Measurements from ENCODE around the gene MYO3B. TPM values are rescaled to one million over a fixed set of nuclear protein-coding genes. Genes with fewer than 3 reads are reported as not detected.
"Not testable (repeated sequence)": the region's sequence is repeated elsewhere in the genome, so short reads cannot be mapped to it uniquely, and the experiment has no call there.

The MYO3B gene
- total RNA-seq, 1 donor from 2014 or later: 1.5 TPM

DNA sequence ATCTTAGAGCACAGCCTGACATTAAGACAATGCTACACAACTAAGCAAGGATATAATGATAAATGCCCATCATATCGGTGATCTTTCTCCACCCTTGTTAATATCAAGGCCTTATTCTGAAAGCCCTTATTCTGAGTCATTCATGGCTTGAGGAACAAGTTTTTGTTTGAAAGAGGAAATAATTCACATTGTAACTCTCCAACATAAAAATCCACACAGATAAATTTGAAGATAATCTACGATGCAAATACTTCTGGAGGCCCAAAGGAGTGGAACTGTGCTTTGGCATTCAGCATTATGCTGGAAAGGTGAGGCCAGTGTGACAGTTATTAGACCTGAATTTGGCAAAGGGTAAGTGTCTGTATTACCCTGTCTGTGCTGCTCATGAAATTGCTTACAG is 227.4 kb downstream of the MYO3B start:
- Mint-ChIP-seq H3K9me3 (no peaks in the 10 kb centered on the region), H3K4me1 (peaks cover 5% of the 10 kb centered on the region), H3K27ac (no peak overlapping the region), H3K27me3 (peaks cover 34% of the 10 kb centered on the region), H3K36me3 (ENCODE audit: low read depth) (no peaks in the 10 kb centered on the region), H3K4me3 (no peak overlapping the region)
- intact Hi-C loops (cut with micrococcal nuclease): no loop called here
- DNase-seq: no peak

DNA sequence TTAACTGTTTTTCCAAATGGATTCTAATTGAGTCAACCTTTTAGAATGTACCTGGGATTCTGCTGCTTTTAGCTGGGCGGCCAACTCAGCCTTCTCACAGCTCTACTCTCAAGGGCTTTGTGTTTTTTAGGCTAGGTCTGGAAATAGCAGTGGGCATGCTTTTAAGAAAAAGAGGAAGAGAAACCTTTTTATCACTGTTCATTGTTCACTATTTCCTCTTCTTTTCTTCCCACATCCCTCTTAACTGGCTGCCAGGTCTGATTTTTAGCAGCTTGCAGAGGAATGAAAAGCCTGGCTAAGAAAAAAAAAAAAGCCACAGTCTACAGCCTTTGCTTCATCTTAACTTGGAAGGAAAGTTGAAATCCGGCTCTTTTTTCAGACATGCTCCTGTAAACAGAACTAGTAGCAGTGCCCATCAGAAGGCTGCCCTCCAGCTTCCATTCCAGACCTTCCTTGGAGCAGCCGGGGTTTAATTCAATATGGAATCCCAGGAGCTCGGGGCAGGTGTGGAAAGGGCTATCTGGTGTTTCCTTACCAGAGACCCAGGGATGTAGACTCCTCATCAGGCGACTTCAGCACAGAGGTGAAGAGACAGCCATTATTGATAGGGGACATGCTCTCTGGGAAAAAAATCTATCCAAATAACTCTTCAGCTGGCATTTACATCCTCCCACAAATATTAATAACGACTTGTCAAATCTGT is 230.7 kb downstream of the MYO3B start:
- peaks cover 31% of the 10 kb centered on the region for H3K27me3 Mint-ChIP-seq

DNA sequence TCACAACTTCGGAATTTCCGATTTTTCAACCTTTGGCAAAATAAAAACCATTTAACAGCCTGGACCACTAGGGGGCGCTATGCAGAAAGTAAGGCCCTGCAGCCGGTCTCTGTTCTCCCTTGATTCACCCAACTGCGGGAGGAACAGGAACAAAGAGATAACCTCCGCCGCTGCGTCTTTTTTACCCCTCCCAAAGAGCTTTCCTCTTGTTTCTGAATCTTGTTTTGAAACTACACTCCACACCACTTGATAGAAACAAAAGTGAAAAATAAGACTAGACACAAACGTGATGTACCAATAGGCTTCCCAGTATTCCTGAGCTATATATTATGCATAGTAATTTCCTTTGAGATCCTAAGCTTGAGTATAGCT is 231.2 kb downstream of the MYO3B start:
- H3K27me3 Mint-ChIP-seq: peaks cover 30% of the 10 kb centered on the region
- H3K27ac Mint-ChIP-seq: no peak overlapping the region
- H3K36me3 Mint-ChIP-seq (ENCODE audit: low read depth): no peaks in the 10 kb centered on the region
- H3K9me3 Mint-ChIP-seq: no peaks in the 10 kb centered on the region
- intact Hi-C loops (cut with micrococcal nuclease): loop anchor here (1.0 kb wide), 1 partner anchor 407 kb away; the partner anchor contains the start of gene GAD1
- H3K4me3 Mint-ChIP-seq: peak overlapping the region; percentile 65
- H3K4me1 Mint-ChIP-seq: peaks cover 7% of the 10 kb centered on the region
- peak; percentile 92 for DNase-seq

More for the DNA sequence above, 230.7 kb downstream of the MYO3B start:
- Mint-ChIP-seq H3K27ac (no peak overlapping the region), H3K4me1 (peaks cover 7% of the 10 kb centered on the region), H3K36me3 (ENCODE audit: low read depth) (no peaks in the 10 kb centered on the region), H3K9me3 (no peaks in the 10 kb centered on the region), H3K4me3 (peak overlapping the region; percentile 65)
- DNase-seq: no peak
- intact Hi-C loops (cut with micrococcal nuclease): loop anchor here (1.0 kb wide), 1 partner anchor 408 kb away; the partner anchor contains the start of gene GAD1

DNA sequence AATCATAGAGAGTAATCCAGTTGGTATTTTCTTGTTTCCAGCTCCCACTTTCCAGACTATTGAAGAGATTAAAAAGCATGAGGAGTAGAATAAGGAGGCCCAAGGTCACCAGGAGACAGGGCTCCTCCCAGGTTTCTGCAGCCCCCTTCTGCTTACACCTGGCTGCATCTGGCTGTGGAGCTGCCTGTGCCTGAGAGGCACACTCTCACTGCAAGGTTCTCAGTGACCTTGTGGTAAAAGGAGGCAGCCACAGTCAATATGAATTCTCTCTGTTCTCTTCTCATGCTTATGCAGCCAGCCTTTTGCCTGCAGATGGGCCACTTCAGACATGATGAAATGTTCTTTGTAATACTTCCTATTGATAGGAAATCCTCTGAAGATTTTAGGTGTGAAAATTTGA is 233.7 kb downstream of the MYO3B start:
- Mint-ChIP-seq H3K4me1 (peaks cover 7% of the 10 kb centered on the region), H3K27ac (no peak overlapping the region), H3K9me3 (no peaks in the 10 kb centered on the region), H3K27me3 (peaks cover 28% of the 10 kb centered on the region), H3K4me3 (no peak overlapping the region), H3K36me3 (ENCODE audit: low read depth) (no peaks in the 10 kb centered on the region)
- DNase-seq: no peak
- intact Hi-C loops (cut with micrococcal nuclease): no loop called here

DNA sequence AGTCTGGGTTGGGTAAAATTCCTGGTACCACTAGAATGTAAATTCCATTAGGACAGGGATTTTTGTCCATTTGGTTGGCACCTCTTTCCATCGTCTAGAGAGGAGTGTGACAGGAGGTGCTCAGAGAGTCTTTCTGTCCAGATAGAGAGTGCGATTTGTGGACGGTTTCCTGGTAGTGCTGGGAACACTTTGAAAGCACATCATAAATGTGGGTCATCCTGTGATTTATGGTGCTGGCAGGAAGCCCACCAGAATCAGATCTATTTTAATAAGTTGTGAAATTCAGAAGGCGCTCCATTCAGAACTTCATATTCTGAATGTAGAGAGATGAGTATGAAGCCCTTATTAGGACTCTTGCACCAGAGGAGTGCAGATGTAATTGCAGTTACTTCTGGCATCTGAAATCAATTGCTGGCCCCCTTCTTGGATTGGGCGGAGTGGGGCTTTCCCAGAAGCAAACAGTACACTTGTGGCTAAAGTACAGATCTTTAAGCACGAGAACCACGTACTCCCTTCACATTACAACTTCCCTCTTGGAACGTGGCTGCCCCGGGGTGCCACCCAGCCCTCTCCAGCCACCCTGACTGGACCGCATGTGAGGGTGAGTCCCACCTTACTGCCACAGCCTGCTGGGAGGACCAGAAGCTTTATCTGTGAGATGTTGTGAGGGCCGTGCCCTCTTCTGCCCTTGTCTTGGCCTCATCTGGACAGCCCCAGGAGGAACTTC is 243.2 kb downstream of the MYO3B start:
- Mint-ChIP-seq H3K4me3 (no peak overlapping the region), H3K27me3 (peaks cover 13% of the 10 kb centered on the region), H3K36me3 (ENCODE audit: low read depth) (no peaks in the 10 kb centered on the region), H3K27ac (no peak overlapping the region), H3K9me3 (no peaks in the 10 kb centered on the region), H3K4me1 (no peaks in the 10 kb centered on the region)
- DNase-seq: no peak
- intact Hi-C loops (cut with micrococcal nuclease): no loop called here

DNA sequence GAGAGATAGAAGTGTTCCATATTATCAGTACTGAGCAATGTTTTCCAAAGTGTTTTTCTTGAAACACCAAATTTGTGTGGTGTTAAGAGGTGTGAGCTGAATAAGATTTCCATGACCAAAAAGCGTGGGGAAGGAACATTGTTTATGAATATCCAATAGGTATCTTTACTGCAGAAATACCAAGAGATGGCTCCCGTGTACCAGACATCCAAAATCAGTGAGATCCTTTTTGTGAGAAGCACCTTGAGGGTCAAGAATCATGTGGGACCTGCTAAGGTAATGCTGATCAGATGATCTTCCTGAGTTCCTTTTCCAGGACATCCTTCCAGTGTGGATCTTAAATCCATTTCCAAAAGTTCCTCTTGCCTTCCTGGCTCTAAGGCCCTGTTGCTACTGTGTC is 246.0 kb downstream of the MYO3B start:
- no peak overlapping the region for H3K4me3 Mint-ChIP-seq
- intact Hi-C loops (cut with micrococcal nuclease): no loop called here
- no peaks in the 10 kb centered on the region for H3K9me3 Mint-ChIP-seq
- no peak for DNase-seq
- H3K36me3 Mint-ChIP-seq (ENCODE audit: low read depth): no peaks in the 10 kb centered on the region
- no peak overlapping the region for H3K27ac Mint-ChIP-seq
- H3K4me1 Mint-ChIP-seq: no peaks in the 10 kb centered on the region
- peaks cover 13% of the 10 kb centered on the region for H3K27me3 Mint-ChIP-seq

DNA sequence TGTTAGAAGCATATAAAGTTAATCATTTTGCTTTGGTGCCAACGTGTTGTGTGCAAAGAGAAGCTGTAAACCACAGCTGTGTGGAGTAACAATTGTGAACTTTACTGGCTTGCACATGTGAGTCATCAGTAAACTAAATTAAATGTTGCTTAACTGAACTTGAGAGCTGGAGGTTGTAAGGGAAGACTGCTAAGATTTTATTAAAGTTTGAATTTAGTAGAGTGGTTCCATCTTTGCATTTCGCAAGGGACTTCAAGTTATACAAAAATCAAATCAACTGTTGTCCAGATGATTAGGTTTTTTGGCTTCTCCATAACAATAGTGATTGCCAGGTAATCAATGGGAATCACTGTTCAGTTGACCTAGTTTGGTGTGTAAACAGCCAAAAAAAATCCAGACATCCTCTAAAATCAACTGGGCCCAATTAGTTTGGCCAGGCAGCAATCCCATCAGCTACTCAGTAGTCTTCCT is 247.4 kb downstream of the MYO3B start:
- no peak for DNase-seq
- H3K27ac Mint-ChIP-seq: no peak overlapping the region
- H3K36me3 Mint-ChIP-seq (ENCODE audit: low read depth): no peaks in the 10 kb centered on the region
- intact Hi-C loops (cut with micrococcal nuclease): no loop called here
- H3K4me1 Mint-ChIP-seq: no peaks in the 10 kb centered on the region
- no peak overlapping the region for H3K4me3 Mint-ChIP-seq
- peaks cover 18% of the 10 kb centered on the region for H3K27me3 Mint-ChIP-seq
- no peaks in the 10 kb centered on the region for H3K9me3 Mint-ChIP-seq

DNA sequence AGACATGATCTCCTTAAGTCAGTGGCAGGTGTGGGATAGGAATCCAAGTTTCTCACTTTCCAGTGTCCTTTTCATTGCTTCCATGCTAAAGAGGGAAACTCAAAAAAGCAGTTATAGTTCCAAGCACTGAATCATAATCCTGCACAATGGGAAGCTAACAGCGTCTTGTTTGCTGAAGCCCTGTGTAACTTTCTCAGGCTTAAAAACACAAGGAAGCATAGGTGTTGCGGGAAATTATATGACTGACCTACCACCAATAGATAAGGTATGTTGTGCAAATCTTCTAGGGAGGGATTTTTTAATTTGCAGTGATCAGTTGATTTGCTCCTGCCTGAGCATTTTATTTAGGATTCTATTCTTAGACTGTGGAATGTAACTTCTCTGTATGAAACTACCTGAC is 250.9 kb downstream of the MYO3B start:
- no peak overlapping the region for H3K4me3 Mint-ChIP-seq
- no peaks in the 10 kb centered on the region for H3K4me1 Mint-ChIP-seq
- peaks cover 22% of the 10 kb centered on the region for H3K27me3 Mint-ChIP-seq
- H3K27ac Mint-ChIP-seq: no peak overlapping the region
- intact Hi-C loops (cut with micrococcal nuclease): no loop called here
- H3K9me3 Mint-ChIP-seq: no peaks in the 10 kb centered on the region
- H3K36me3 Mint-ChIP-seq (ENCODE audit: low read depth): no peaks in the 10 kb centered on the region
- no peak for DNase-seq

DNA sequence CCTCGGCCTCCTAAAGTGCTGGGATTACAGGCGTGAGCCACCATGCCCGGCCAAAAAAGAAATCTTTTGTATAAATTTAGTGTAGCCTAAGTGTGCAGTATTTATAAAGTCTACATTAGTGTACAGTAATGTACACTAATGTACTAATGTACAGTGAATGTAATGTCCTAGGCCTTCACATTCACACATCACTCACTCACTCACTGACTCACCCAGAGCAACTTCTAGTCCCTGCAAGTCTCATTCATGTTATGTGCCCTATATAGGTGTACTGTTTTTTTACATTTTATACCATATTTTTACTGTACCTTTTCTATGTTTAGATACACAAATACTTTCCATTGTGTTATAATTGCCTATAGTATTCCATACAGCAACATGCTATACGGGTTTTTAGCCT is 254.9 kb downstream of the MYO3B start:
- no peak for DNase-seq
- intact Hi-C loops (cut with micrococcal nuclease): no loop called here
- Mint-ChIP-seq H3K4me1 (peaks cover 12% of the 10 kb centered on the region), H3K9me3 (peaks cover 3% of the 10 kb centered on the region), H3K4me3 (no peak overlapping the region), H3K27ac (no peak overlapping the region), H3K36me3 (ENCODE audit: low read depth) (no peaks in the 10 kb centered on the region), H3K27me3 (peaks cover 45% of the 10 kb centered on the region)

DNA sequence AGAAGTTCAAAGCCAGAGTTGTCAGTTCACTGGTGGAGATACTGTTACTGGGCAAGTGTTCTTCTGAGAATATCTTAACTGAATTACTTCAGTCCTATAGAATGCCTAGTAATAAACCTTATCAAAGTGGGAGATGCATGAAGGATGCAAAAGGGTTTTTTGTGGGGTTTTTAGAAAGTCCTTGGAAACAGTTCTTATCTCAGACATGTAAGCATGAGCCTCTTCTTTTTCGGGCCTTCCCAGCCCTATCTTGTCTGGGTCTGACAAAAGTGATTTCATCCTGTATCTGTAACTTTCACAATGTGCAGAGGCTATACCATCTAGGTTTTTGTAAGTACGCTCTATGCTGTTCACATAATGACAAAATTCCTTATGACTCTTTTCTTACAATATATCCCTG is 255.5 kb downstream of the MYO3B start:
- Mint-ChIP-seq H3K9me3 (peaks cover 3% of the 10 kb centered on the region), H3K4me3 (no peak overlapping the region), H3K4me1 (peaks cover 12% of the 10 kb centered on the region), H3K36me3 (ENCODE audit: low read depth) (no peaks in the 10 kb centered on the region), H3K27me3 (peaks cover 50% of the 10 kb centered on the region), H3K27ac (no peak overlapping the region)
- intact Hi-C loops (cut with micrococcal nuclease): no loop called here
- no peak for DNase-seq

DNA sequence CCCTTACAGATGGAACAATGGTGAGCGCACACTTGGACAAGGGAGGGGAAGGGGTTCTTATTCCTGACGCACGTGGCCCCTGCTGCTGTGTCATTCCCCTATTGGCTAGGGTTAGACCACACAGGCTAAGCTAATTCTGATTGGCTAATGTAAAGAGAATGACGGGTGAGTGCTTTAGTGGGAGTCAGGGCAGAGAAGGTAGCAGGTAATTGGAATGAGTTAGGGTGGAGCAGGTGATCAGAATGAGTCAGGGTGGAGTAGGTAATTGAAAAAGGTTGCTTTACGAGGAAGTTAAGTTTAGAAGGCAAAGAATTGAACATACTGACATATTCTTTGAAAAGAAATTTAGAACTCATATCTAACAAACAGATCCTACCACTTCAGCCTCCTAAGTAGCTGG is 256.4 kb downstream of the MYO3B start:
- H3K9me3 Mint-ChIP-seq; H3K27ac Mint-ChIP-seq; H3K36me3 Mint-ChIP-seq (ENCODE audit: low read depth); H3K4me3 Mint-ChIP-seq; DNase-seq; intact Hi-C loops (cut with micrococcal nuclease): not testable (repeated sequence)
- Mint-ChIP-seq H3K4me1 (peaks cover 12% of the 10 kb centered on the region), H3K27me3 (peaks cover 46% of the 10 kb centered on the region)

DNA sequence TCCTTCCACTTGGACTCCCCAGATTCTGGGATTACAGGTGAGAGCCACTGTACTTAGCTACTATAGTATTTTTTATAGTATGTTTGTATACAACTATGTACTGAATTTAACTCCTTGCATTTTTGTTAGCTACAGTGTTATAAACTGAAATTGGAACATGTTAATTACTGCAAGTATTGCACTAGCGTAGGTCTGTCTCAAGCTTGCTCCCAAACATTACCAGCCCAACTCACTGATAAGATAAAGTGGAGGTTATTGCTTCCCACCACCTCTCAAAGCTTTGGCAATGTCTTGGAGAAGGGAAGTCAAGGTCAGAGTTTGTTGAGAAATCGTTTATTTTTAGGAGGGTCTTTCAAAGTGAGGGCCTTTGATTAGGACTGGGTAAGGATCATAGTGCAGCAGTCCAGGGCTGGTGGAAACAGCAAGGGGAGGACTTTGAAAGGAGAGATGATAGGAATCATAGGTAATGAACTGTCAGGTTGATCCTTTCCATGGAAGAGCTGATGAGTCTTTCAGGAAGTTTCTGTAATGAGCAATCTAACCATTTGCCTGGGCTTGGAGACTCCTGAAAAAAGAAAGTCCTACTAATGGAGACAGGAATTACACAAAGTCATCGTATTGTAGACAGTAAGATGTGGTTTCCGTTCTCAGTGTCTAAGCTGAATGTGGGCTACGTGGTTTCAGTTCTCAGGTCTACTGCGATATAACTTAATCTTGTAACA is 257.1 kb downstream of the MYO3B start:
- Mint-ChIP-seq H3K36me3 (ENCODE audit: low read depth) (no peaks in the 10 kb centered on the region), H3K27me3 (peaks cover 43% of the 10 kb centered on the region), H3K27ac (no peak overlapping the region), H3K4me1 (peaks cover 12% of the 10 kb centered on the region), H3K9me3 (peaks cover 3% of the 10 kb centered on the region), H3K4me3 (peak overlapping the region; percentile 28)
- peak; percentile 66 for DNase-seq
- intact Hi-C loops (cut with micrococcal nuclease): no loop called here

DNA sequence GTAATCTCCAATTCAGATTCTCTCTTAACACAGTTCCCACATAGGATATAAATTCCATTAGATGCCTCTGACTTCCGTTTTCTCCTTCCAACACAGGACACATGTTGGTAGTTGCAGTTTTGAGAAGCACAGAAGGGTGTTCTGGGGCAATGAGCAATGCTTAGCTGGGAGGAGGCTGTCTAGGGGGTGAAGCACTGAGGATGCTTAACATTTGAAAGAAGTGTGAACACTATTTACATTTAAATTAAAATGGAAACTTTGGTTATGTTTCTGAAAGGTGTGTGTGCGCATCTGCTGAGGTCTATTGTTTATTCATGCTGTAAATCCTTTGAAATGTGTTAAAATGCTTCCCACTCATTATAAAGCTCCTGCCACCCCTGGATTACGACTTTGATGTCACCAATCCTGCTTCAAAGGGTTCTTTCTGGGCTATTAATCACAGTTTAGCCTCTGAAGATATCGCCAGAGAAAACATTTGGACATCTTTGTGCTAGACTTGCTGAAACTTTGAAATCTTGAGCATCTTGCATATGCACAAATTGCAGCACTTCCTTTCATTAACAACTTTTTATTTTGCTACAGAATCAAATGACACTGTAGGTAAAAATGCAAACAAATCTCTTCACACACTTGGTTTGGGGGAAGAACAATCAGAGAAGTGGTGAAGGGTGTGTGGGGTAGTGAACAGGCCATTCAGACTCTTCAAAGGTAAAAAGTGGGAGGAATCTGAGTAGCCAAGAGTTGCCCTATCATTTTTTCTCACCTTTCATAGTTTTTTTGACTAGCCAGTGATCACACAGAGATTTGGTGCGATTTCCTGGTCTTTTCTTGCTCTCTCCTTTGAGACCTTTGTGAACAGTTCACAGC is 258.4 kb downstream of the MYO3B start:
- intact Hi-C loops (cut with micrococcal nuclease): no loop called here
- Mint-ChIP-seq H3K27ac (no peak overlapping the region), H3K4me3 (no peak overlapping the region), H3K27me3 (peaks cover 40% of the 10 kb centered on the region), H3K4me1 (peaks cover 12% of the 10 kb centered on the region), H3K36me3 (ENCODE audit: low read depth) (no peaks in the 10 kb centered on the region), H3K9me3 (peaks cover 4% of the 10 kb centered on the region)
- DNase-seq: no peak
